Endothelial cell of umbilical vein (primary cell): ENCODE measurements around the gene NAV3. TPM values are rescaled to one million over a fixed set of nuclear protein-coding genes. Genes with fewer than 3 reads are reported as not detected.

Experiments used
- BruUV-seq: library from RNA; stranded (reverse); fragments of 400-500 nt; replicated peaks from 2 replicates; lab custom pipeline; 2021; lab: Mats Ljungman, UMichigan
- CTCF ChIA-PET: fragments of 300-600, 350-600 bp; sonication (Branson Sonifier 250); formaldehyde crosslinking; loops from one replicate; lab custom pipeline; 2021; ENCODE audit warnings: antibody characterized with exemption, inconsistent platforms; lab: Charles Lee
- POLR2A ChIA-PET: fragments of 300-600, 350-600 bp; sonication (Branson Sonifier 250); formaldehyde crosslinking; loops from one replicate; lab custom pipeline; 2021; ENCODE audit warnings: antibody characterized with exemption, inconsistent platforms; lab: Charles Lee
- DNase-seq: peaks from one replicate; pipeline ENCODE4 v3.0.0-alpha.2; 2011; ENCODE audit warnings: low read depth, low spot score
- FAIRE-seq: peaks from 2 replicates; lab custom pipeline; 2011; peaks lifted over from hg19 to GRCh38; lab: Jason Lieb, UNC
- H2AFZ ChIP-seq: 2 replicates; pipeline ENCODE4 v1.6.0; 2012; ENCODE audit warnings: low read depth, low read length, control low read depth, inconsistent platforms
- H3K27ac ChIP-seq: 2 replicates; pipeline ENCODE4 v1.5.1; 2011; ENCODE audit warnings: low read depth, mild to moderate bottlenecking, control low read depth, low read length, moderate library complexity; ENCODE audit not compliant: insufficient read depth
- H3K27me3 ChIP-seq, 2 experiments: 2 replicates each; pipeline versions ENCODE4 v1.6.0 to v1.6.1; 2011; ENCODE audit warnings: low read length in 2 of 2, mixed read lengths in 1 of 2; ENCODE audit not compliant: control insufficient read depth in 2 of 2, insufficient read depth in 2 of 2
- H3K36me3 ChIP-seq, 2 experiments: 2 replicates in 1 of 2; 3 replicates in 1 of 2; pipeline ENCODE4 v1.5.1; 2011; ENCODE audit warnings: low read length in 2 of 2, mild to moderate bottlenecking in 1 of 2, moderate library complexity in 1 of 2; ENCODE audit not compliant: control insufficient read depth in 2 of 2, insufficient read depth in 2 of 2; ENCODE audit errors: extremely low read depth in 1 of 2
- H3K4me1 ChIP-seq: 3 replicates; pipeline ENCODE4 v1.5.1; 2011; ENCODE audit warnings: mild to moderate bottlenecking, low read length; ENCODE audit not compliant: control insufficient read depth, insufficient read depth; ENCODE audit errors: extremely low read depth
- H3K4me2 ChIP-seq: 2 replicates; pipeline ENCODE4 v1.6.1; 2011; ENCODE audit warnings: low read length, control low read depth, mixed read lengths; ENCODE audit not compliant: insufficient read depth
- H3K4me3 ChIP-seq, 3 experiments: fragments of 200-600 bp in 1 of 3; sonication (generic), shearing (Covaris generic) in 1 of 3; replicated peaks in 1 of 3; 2 replicates each; pipeline ENCODE4 v1.5.1; 2011 to 2016; ENCODE audit warnings: control low read depth in 3 of 3, low read length in 3 of 3, mild to moderate bottlenecking in 2 of 3, inconsistent platforms in 1 of 3, low read depth in 1 of 3, moderate library complexity in 1 of 3; ENCODE audit not compliant: insufficient read depth in 1 of 3
- H3K79me2 ChIP-seq: 2 replicates; pipeline ENCODE4 v1.6.0; 2012; ENCODE audit warnings: low read length, inconsistent platforms; ENCODE audit not compliant: control insufficient read depth, insufficient read depth
- H3K9ac ChIP-seq: replicated peaks from 2 replicates; pipeline ENCODE3; 2011; ENCODE audit warnings: low read length, control low read depth; ENCODE audit not compliant: insufficient read depth; ENCODE audit errors: extremely low read depth
- H3K9me1 ChIP-seq: replicated peaks from 3 replicates; pipeline ENCODE4 v1.6.0; 2011; ENCODE audit warnings: mild to moderate bottlenecking, low read length; ENCODE audit not compliant: control insufficient read depth, insufficient read depth; ENCODE audit errors: extremely low read depth
- H3K9me3 ChIP-seq: replicated peaks from 2 replicates; pipeline ENCODE4 v1.5.1; 2012; ENCODE audit warnings: low read length, inconsistent platforms; ENCODE audit not compliant: control insufficient read depth, insufficient read depth
- H4K20me1 ChIP-seq: replicated peaks from 2 replicates; pipeline ENCODE3; 2011; ENCODE audit warnings: mild to moderate bottlenecking, low read length; ENCODE audit not compliant: control insufficient read depth, insufficient read depth; ENCODE audit errors: extremely low read depth
- CTCF ChIP-seq, 2 donors: IDR thresholded peaks; 1 replicate in 1 of 2; 2 replicates in 1 of 2; pipeline ENCODE4 v1.5.1; 2011; ENCODE audit warnings: low read length in 2 of 2, mild to moderate bottlenecking in 2 of 2, moderate library complexity in 2 of 2, control low read depth in 1 of 2, inconsistent platforms in 1 of 2, low read depth in 1 of 2; ENCODE audit not compliant: insufficient read depth in 1 of 2; ENCODE audit errors: extremely low read depth in 1 of 2
- EZH2 ChIP-seq: IDR thresholded peaks from 2 replicates; pipeline ENCODE4 v1.6.1; 2012; ENCODE audit warnings: borderline replicate concordance, low read depth, mild to moderate bottlenecking, moderate library complexity, low read length, inconsistent platforms; ENCODE audit not compliant: severe bottlenecking
- FOS ChIP-seq: IDR thresholded peaks from 2 replicates; pipeline ENCODE4 v1.6.1; 2011; ENCODE audit warnings: mild to moderate bottlenecking, low read length, moderate library complexity, borderline replicate concordance; ENCODE audit not compliant: insufficient read depth
- GATA2 ChIP-seq: IDR thresholded peaks from 2 replicates; pipeline ENCODE4 v1.7.0; 2011; ENCODE audit warnings: low read depth, mild to moderate bottlenecking, moderate library complexity, mixed read lengths, low read length; ENCODE audit not compliant: insufficient read length, insufficient read depth
- JUN ChIP-seq: IDR thresholded peaks from 2 replicates; pipeline ENCODE4 v1.6.1; 2011; ENCODE audit warnings: borderline replicate concordance, low read depth; ENCODE audit not compliant: insufficient read length, insufficient read depth
- MYC ChIP-seq: IDR thresholded peaks from one replicate; pipeline ENCODE4 v1.6.1; 2011; ENCODE audit warnings: mild to moderate bottlenecking, low read depth, low read length
- POLR2A ChIP-seq: IDR thresholded peaks from 2 replicates; pipeline ENCODE4 v1.6.1; 2012; ENCODE audit warnings: low read depth, mild to moderate bottlenecking, control low read depth, low read length
- POLR2AphosphoS5 ChIP-seq: IDR thresholded peaks from 2 replicates; pipeline ENCODE4 v1.6.1; 2012; ENCODE audit warnings: low read depth, mild to moderate bottlenecking, control low read depth, low read length, moderate library complexity; ENCODE audit not compliant: insufficient read depth
- dilution Hi-C: fragments of 300-500 bp; cut with MboI; formaldehyde crosslinking; loops from one replicate; pipeline ENCODE4 v1.15.0; 2019; ENCODE audit warnings: low sequenced_read_pairs; ENCODE audit not compliant: extremely low pct_ligation_motif_present
- intact Hi-C: fragments of 100-400 bp; cut with micrococcal nuclease; formaldehyde crosslinking; loops from one replicate; pipeline ENCODE4 v1.10.0; 2022
- polyA plus RNA-seq, 4 experiments: library from polyadenylated mRNA; depleted of rRNA in 3 of 4; stranded (reverse) in 3 of 4; unstranded in 1 of 4; fragments of >200 nt; gene quantifications; 2 replicates each; pipeline versions ENCODE4 v1.2.1 to v1.2.3, GENCODE V29; 2011 to 2012; ENCODE audit warnings: missing spikeins in 1 of 4
- total RNA-seq: library from RNA; stranded (reverse); gene quantifications from 2 replicates; pipeline ENCODE4 v1.2.3, GENCODE V29; 2021
- TF ChIP-seq, protein P1 (sequence below): IDR thresholded peaks from 2 replicates; pipeline ENCODE4 v1.6.1; 2011; ENCODE audit not compliant: insufficient read depth, insufficient read length

Gene NAV3
- total and polyA plus RNA-seq, 2 donors (not counting 3 experiments of a cell fraction or from before 2014, with no cell fraction given): 6.7 to 40.1 TPM

DNA sequence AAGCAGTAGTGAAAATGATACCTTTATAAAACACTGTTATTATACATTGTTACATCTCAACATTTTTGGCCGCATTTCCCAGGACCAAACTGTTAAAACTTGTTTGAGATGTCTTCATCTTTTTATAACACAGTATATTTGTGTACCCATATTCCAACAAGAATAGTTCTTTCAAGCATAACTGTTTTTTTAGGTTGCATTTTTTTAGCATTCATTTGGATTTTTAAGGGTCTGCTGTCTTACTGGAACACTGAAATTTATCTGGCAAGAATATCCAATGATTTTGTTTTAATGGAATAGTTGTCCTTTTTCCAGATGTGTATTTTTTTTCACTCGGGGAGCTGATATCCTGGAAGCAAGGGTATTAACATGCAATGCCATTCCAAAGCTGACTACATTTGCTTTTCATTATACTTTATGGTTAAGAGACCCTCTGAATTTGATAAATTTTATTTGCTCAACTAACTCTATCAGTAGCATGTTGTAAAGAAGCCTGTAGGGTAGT, 8.9 kb upstream of the NAV3 start:
- H3K4me1 ChIP-seq: no peaks in the 10 kb centered on the region
- ChIA-PET POLR2A (no interaction called here), CTCF (interaction anchor here (1.7 kb wide), 1 partner anchor 9 kb away, joined by 6 read pairs; the partner anchor contains the start of gene NAV3)
- no TSS peak for BruUV-seq
- H3K9me3 ChIP-seq: no peaks in the 10 kb centered on the region
- no peaks in the 10 kb centered on the region for H3K79me2 ChIP-seq
- H4K20me1 ChIP-seq: no peaks in the 10 kb centered on the region
- intact Hi-C loops: no loop called here
- H3K9ac ChIP-seq: no peak overlapping the region
- no peaks in the 10 kb centered on the region for H3K36me3 ChIP-seq
- no peak overlapping the region for H3K4me3 ChIP-seq
- no peak for DNase-seq
- H3K4me2 ChIP-seq: no peak overlapping the region
- H2AFZ ChIP-seq: no peak overlapping the region
- H3K27ac ChIP-seq: no peak overlapping the region
- peaks cover 0 to 1% of the 10 kb centered on the region in 2 experiments for H3K27me3 ChIP-seq
- dilution Hi-C loops: no loop called here
- no peaks in the 10 kb centered on the region for H3K9me1 ChIP-seq
- no peak for FAIRE-seq
- TF ChIP-seq FOS (no peak), POLR2AphosphoS5 (no peak), JUN (no peak), MYC (no peak), POLR2A (no peak), CTCF (IDR thresholded peaks at IDR 0.05; ENCODE audit: extremely low read depth in 1 of 2, insufficient read depth in 1 of 2, low read depth in 1 of 2, low read length in 2 of 2) (no peak), EZH2 (no peak), GATA2 (no peak)
- TF ChIP-seq, protein P1, sequence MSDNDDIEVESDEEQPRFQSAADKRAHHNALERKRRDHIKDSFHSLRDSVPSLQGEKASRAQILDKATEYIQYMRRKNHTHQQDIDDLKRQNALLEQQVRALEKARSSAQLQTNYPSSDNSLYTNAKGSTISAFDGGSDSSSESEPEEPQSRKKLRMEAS: no peak
